ENCODE data around the gene KIF24. TPM values are rescaled to one million over a fixed set of nuclear protein-coding genes. Genes with fewer than 3 reads are reported as not detected.

Gene KIF24
- total and polyA plus RNA-seq, 2 donors: 0.32 to 5.8 TPM

DNA sequence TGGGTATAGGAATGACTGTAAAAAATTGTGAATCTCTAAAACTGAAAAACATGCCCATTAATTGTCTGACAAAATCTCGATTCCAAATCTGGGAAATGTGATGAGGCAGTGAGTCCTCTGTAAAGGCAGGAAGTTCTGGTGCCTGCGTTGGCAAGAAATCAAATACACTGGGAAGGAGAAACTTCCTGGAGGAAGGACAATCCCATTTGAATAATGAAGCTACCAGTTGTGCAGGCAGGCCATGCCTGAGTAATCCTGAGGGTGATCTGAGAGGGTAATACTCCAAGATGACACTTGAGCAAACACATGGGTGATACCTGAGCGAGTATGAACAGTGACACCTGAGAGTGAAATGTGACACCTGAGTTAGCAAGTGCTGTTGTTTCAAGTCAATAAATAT, 49.7 kb downstream of the KIF24 start:
- WGBS: 83% methylated on average over 3 of the region's 3 CpGs
- H3K4me1 ChIP-seq (ENCODE audit: insufficient read depth): no peaks in the 10 kb centered on the region
- DNase-seq (ENCODE audit: extremely low spot score): no peak
- H3K4me3 ChIP-seq (ENCODE audit: low read depth, low read length): no peak overlapping the region
- no peak overlapping the region for H3K27ac ChIP-seq (ENCODE audit: low read depth)
- H3K36me3 ChIP-seq (ENCODE audit: insufficient read depth): no peaks in the 10 kb centered on the region

Small RNA genes within 50 kb of the gene (small RNA-seq; reads per million reads assigned to genes)
- gene RNU2-50P: not detected

Other genes with a start within 250 kb of the KIF24 start
- 23.8 TPM for gene DCAF12, start 202.6 kb downstream of the KIF24 start, total RNA-seq
- 18.4 TPM for gene DCAF12, start 202.6 kb downstream of the KIF24 start, polyA plus RNA-seq
- 21.6 TPM for gene UBAP1, start 150.2 kb downstream of the KIF24 start, total RNA-seq
- gene UBAP1, start 150.2 kb downstream of the KIF24 start, polyA plus RNA-seq: 54.1 TPM
- gene NUDT2, start 301 bp upstream of the KIF24 start, total RNA-seq: 22.1 TPM
- 36.2 TPM for gene NUDT2, start 301 bp upstream of the KIF24 start, polyA plus RNA-seq
- gene MYORG, start 47.6 kb upstream of the KIF24 start, total RNA-seq: 2.4 TPM
- gene MYORG, start 47.6 kb upstream of the KIF24 start, polyA plus RNA-seq: 9.8 TPM
- 6.0 TPM for gene FAM219A, start 129.3 kb upstream of the KIF24 start, total RNA-seq
- 20.8 TPM for gene FAM219A, start 129.3 kb upstream of the KIF24 start, polyA plus RNA-seq
- gene DNAI1, start 129.5 kb upstream of the KIF24 start, total RNA-seq: not detected
- gene DNAI1, start 129.5 kb upstream of the KIF24 start, polyA plus RNA-seq: 0.11 TPM
- 0.26 TPM for gene ENHO, start 193.7 kb upstream of the KIF24 start, total RNA-seq
- gene ENHO, start 193.7 kb upstream of the KIF24 start, polyA plus RNA-seq: 1.8 TPM

All from urinary bladder (tissue), 4 donors.